IMR-90 (cell line): ENCODE measurements around the gene UBE2K. TPM values are rescaled to one million over a fixed set of nuclear protein-coding genes. Genes with fewer than 3 reads are reported as not detected.

Experiments used
- ATAC-seq: fragments of 200-7000 bp; cut with Tn5 transposase; 2 replicates; pipeline ENCODE4 v1.9.1; 2020; ENCODE audit warnings: low read depth, mild to moderate bottlenecking, moderate library complexity
- BruUV-seq: library from RNA; stranded (reverse); fragments of 400-500 nt; replicated peaks from 2 replicates; lab custom pipeline; 2021; lab: Mats Ljungman, UMichigan
- CTCF ChIA-PET: fragments of 300-600 bp; formaldehyde crosslinking; extraction: SDS; loops from one replicate; lab custom pipeline; 2021; ENCODE audit warnings: antibody characterized with exemption; lab: Yijun Ruan, JAX
- POLR2A ChIA-PET: fragments of 300-600 bp; sonication (Branson Sonifier 250); formaldehyde crosslinking; loops from one replicate; lab custom pipeline; 2022; ENCODE audit warnings: antibody characterized with exemption; ENCODE audit not compliant: unreplicated experiment; lab: Charles Lee
- DNase-seq: peaks from one replicate; pipeline ENCODE4 v3.0.0; 2013
- H2AFZ ChIP-seq: replicated peaks from 2 replicates; pipeline ENCODE3; 2013; ENCODE audit warnings: low read length, mild to moderate bottlenecking; ENCODE audit not compliant: poor library complexity
- H2AK5ac ChIP-seq: 2 replicates; pipeline ENCODE4 v1.6.1; 2013; ENCODE audit warnings: low read depth, low read length, inconsistent platforms
- H2AK9ac ChIP-seq: replicated peaks from 2 replicates; pipeline ENCODE3; 2013; ENCODE audit warnings: mild to moderate bottlenecking, low read depth, low read length, moderate library complexity; ENCODE audit not compliant: poor library complexity
- H2BK120ac ChIP-seq: 2 replicates; pipeline ENCODE4 v1.6.1; 2013; ENCODE audit warnings: low read depth, low read length, inconsistent platforms
- H2BK15ac ChIP-seq: 3 replicates; pipeline ENCODE4 v1.6.1; 2013; ENCODE audit warnings: low read depth, low read length, inconsistent platforms
- H2BK20ac ChIP-seq: 2 replicates; pipeline ENCODE4 v1.6.1; 2013; ENCODE audit warnings: low read depth, mild to moderate bottlenecking, inconsistent platforms, low read length, moderate library complexity
- H2BK5ac ChIP-seq: 2 replicates; pipeline ENCODE4 v1.6.1; 2013; ENCODE audit warnings: mild to moderate bottlenecking, low read depth, low read length, inconsistent platforms; ENCODE audit not compliant: poor library complexity, severe bottlenecking
- H3K14ac ChIP-seq: replicated peaks from 2 replicates; pipeline ENCODE4 v1.6.1; 2013; ENCODE audit warnings: low read depth, low read length, inconsistent platforms
- H3K18ac ChIP-seq: 2 replicates; pipeline ENCODE4 v1.6.1; 2013; ENCODE audit warnings: low read depth, low read length, control low read depth
- H3K23ac ChIP-seq: 2 replicates; pipeline ENCODE4 v1.6.1; 2013; ENCODE audit warnings: low read depth, low read length, inconsistent platforms
- H3K27ac ChIP-seq: 2 replicates; pipeline ENCODE4 v1.5.1; 2013; ENCODE audit warnings: mild to moderate bottlenecking, control low read depth, low read length; ENCODE audit not compliant: insufficient read depth
- H3K27me3 ChIP-seq: 2 replicates; pipeline ENCODE4 v1.6.1; 2013; ENCODE audit warnings: low read length; ENCODE audit not compliant: control insufficient read depth, insufficient read depth
- H3K36me3 ChIP-seq: 2 replicates; pipeline ENCODE4 v1.6.1; 2013; ENCODE audit warnings: low read length, mixed read lengths; ENCODE audit not compliant: control insufficient read depth, insufficient read depth
- H3K4ac ChIP-seq: 2 replicates; pipeline ENCODE4 v1.6.1; 2013; ENCODE audit warnings: low read depth, low read length, inconsistent platforms
- H3K4me1 ChIP-seq: 2 replicates; pipeline ENCODE4 v1.6.1; 2013; ENCODE audit warnings: low read length, mixed read lengths; ENCODE audit not compliant: control insufficient read depth, insufficient read depth
- H3K4me2 ChIP-seq: 2 replicates; pipeline ENCODE4 v1.6.1; 2013; ENCODE audit warnings: low read depth, mild to moderate bottlenecking, control low read depth, low read length, moderate library complexity
- H3K4me3 ChIP-seq: 2 replicates; pipeline ENCODE4 v1.5.1; 2013; ENCODE audit warnings: low read depth, mild to moderate bottlenecking, control low read depth, low read length, moderate library complexity; ENCODE audit not compliant: insufficient read depth
- H3K56ac ChIP-seq: 2 replicates; pipeline ENCODE4 v1.6.1; 2013; ENCODE audit warnings: low read length, inconsistent platforms; ENCODE audit not compliant: insufficient read depth; ENCODE audit errors: extremely low read depth
- H3K79me1 ChIP-seq, 2 experiments: 2 replicates each; pipeline ENCODE4 v1.6.1; 2013; ENCODE audit warnings: low read length in 2 of 2, inconsistent platforms in 1 of 2, low read depth in 1 of 2
- H3K9ac ChIP-seq: 2 replicates; pipeline ENCODE4 v1.6.1; 2013; ENCODE audit warnings: low read depth, low read length, control low read depth
- H3K9me1 ChIP-seq: 2 replicates; pipeline ENCODE4 v1.6.1; 2013; ENCODE audit warnings: low read length, inconsistent platforms; ENCODE audit not compliant: insufficient read depth
- H3K9me3 ChIP-seq: 2 replicates; pipeline ENCODE4 v1.6.1; 2013; ENCODE audit warnings: low read length; ENCODE audit not compliant: control insufficient read depth, insufficient read depth
- H4K20me1 ChIP-seq: 2 replicates; pipeline ENCODE4 v1.6.1; 2013; ENCODE audit warnings: low read length, inconsistent platforms; ENCODE audit not compliant: insufficient read depth
- H4K5ac ChIP-seq: 2 replicates; pipeline ENCODE4 v1.6.1; 2013; ENCODE audit warnings: mild to moderate bottlenecking, low read depth, low read length, control low read depth
- H4K8ac ChIP-seq, 2 experiments: 2 replicates each; pipeline ENCODE4 v1.6.1; 2013; ENCODE audit warnings: low read depth in 2 of 2, low read length in 2 of 2, control low read depth in 1 of 2, inconsistent platforms in 1 of 2
- H4K91ac ChIP-seq: 2 replicates; pipeline ENCODE4 v1.6.1; 2013; ENCODE audit warnings: low read depth, low read length, inconsistent platforms; ENCODE audit not compliant: insufficient read depth
- BHLHE40 ChIP-seq: fragments of 150-350 bp; IDR thresholded peaks from 2 replicates; pipeline ENCODE4 v1.6.1; 2016; ENCODE audit warnings: mild to moderate bottlenecking, low read depth, low read length
- CEBPB ChIP-seq: IDR thresholded peaks from 2 replicates; pipeline ENCODE4 v1.6.1; 2012; ENCODE audit warnings: low read depth, low read length, improper control_type of control experiment
- MAZ ChIP-seq: IDR thresholded peaks from 2 replicates; pipeline ENCODE4 v1.6.1; 2012; ENCODE audit warnings: low read depth, mild to moderate bottlenecking, low read length, improper control_type of control experiment, moderate library complexity, borderline replicate concordance
- MXI1 ChIP-seq: IDR thresholded peaks from 2 replicates; pipeline ENCODE4 v1.6.1; 2012; ENCODE audit warnings: low read depth, mild to moderate bottlenecking, low read length, moderate library complexity, borderline replicate concordance
- NFE2L2 ChIP-seq: fragments of 150-350 bp; IDR thresholded peaks from 2 replicates; pipeline ENCODE4 v1.6.1; 2016; ENCODE audit warnings: low read depth, mild to moderate bottlenecking, low read length
- POLR2A ChIP-seq: IDR thresholded peaks from 2 replicates; pipeline ENCODE4 v1.6.1; 2012; ENCODE audit warnings: mild to moderate bottlenecking, low read depth, low read length
- RAD21 ChIP-seq: IDR thresholded peaks from 2 replicates; pipeline ENCODE4 v1.6.1; 2012; ENCODE audit warnings: low read length, improper control_type of control experiment
- RCOR1 ChIP-seq: IDR thresholded peaks from 2 replicates; pipeline ENCODE4 v1.6.1; 2012; ENCODE audit warnings: mild to moderate bottlenecking, low read length, improper control_type of control experiment; ENCODE audit not compliant: insufficient replicate concordance
- RFX5 ChIP-seq: IDR thresholded peaks from 2 replicates; pipeline ENCODE4 v1.8.0; 2012; ENCODE audit warnings: low read depth, mild to moderate bottlenecking, low read length, moderate library complexity
- WGBS, 2 experiments: methylation state at CpG; one replicate each; pipeline versions ENCODE4 v1.1.5 to v1.1.7; 2013; ENCODE audit warnings: missing lambda C conversion rate in 2 of 2; ENCODE audit not compliant: insufficient read length in 1 of 2; ENCODE audit errors: extremely low coverage in 2 of 2; 5-methylcytosine and 5-hydroxymethylcytosine counted together
- dilution Hi-C: fragments of 300-500 bp; cut with HindIII; formaldehyde crosslinking; loops from one replicate; pipeline ENCODE4 v1.14.3; 2018; ENCODE audit warnings: low sequenced_read_pairs; ENCODE audit not compliant: unreplicated experiment
- in situ Hi-C: fragments of 300-500 bp; cut with MboI; formaldehyde crosslinking; loops from 3 replicates; pipeline ENCODE4 v1.14.3; 2019; ENCODE audit warnings: low sequenced_read_pairs, inconsistent platforms, mixed read lengths
- intact Hi-C: fragments of 100-400 bp; cut with micrococcal nuclease; formaldehyde crosslinking; loops from 2 replicates; pipeline ENCODE4 v1.10.0; 2022
- polyA plus RNA-seq, 3 experiments: library from polyadenylated mRNA; depleted of rRNA; stranded (reverse); fragments of >200 nt; gene quantifications; 2 replicates each; pipeline ENCODE4 v1.2.3, GENCODE V29; 2012; ENCODE audit warnings: low replicate concordance in 1 of 3
- total RNA-seq: library from RNA; depleted of rRNA; stranded (reverse); fragments of >200 nt; gene quantifications from 2 replicates; pipeline ENCODE4 v1.2.3, GENCODE V29; 2012
- TF ChIP-seq, protein P1 (sequence below): conservative IDR thresholded peaks from 2 replicates; pipeline ENCODE4 v1.5.1; 2012; ENCODE audit warnings: mild to moderate bottlenecking, low read depth, low read length, improper control_type of control experiment
- TF ChIP-seq, protein P2 (sequence below): fragments of 150-350 bp; IDR thresholded peaks from 2 replicates; pipeline ENCODE4 v1.6.1; 2017; ENCODE audit warnings: mild to moderate bottlenecking, antibody characterized with exemption, low read length, low read depth
- TF ChIP-seq, protein P3 (sequence below): fragments of 150-350 bp; IDR thresholded peaks from 2 replicates; pipeline ENCODE4 v1.6.1; 2016; ENCODE audit warnings: low read depth, mild to moderate bottlenecking, low read length, moderate library complexity, borderline replicate concordance

The UBE2K gene
- total and polyA plus RNA-seq, 2 of the 4 experiments (the other 2 are of a cell fraction) = 17.7 to 44.8 TPM

DNA sequence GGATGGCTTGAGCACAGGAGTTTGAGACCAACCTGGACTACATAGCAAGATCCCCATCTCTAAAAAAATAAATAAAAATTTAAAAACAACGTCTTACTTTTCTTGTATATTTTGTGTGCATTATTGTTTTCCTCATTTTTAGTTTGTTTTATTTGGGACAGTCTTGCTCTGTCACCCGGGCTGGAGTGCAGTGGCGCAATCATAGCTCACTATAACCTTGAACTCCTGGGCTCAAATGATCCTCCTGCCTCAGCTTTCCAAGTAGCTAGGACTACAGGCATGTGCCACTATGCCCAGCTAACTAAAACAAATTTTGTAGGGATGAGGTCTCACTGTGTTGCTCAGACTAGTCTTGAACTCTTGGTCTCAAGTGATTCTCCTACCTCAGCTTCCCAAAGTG is 49.7 kb upstream of the UBE2K start:
- H3K9ac ChIP-seq = no peak overlapping the region
- H4K91ac ChIP-seq = no peak overlapping the region
- no peak overlapping the region for H2BK5ac ChIP-seq
- no TSS peak for BruUV-seq
- H2BK120ac ChIP-seq = no peak overlapping the region
- H3K4ac ChIP-seq = no peak overlapping the region
- no peaks in the 10 kb centered on the region for H3K9me3 ChIP-seq
- H2AK9ac ChIP-seq = no peak overlapping the region
- H3K18ac ChIP-seq = no peak overlapping the region
- H4K5ac ChIP-seq = no peak overlapping the region
- no peaks in the 10 kb centered on the region for H3K27me3 ChIP-seq
- no peak overlapping the region for H3K56ac ChIP-seq
- no peak overlapping the region for H2BK15ac ChIP-seq
- no peaks in the 10 kb centered on the region for H3K9me1 ChIP-seq
- no peak overlapping the region for H3K4me2 ChIP-seq
- H3K79me1 ChIP-seq = no peaks in the 10 kb centered on the region
- no peaks in the 10 kb centered on the region for H3K4me1 ChIP-seq
- H3K4me3 ChIP-seq = no peak overlapping the region
- no peak overlapping the region for H2AK5ac ChIP-seq
- CTCF ChIA-PET = no interaction called here
- in situ Hi-C loops (no loop called here), dilution Hi-C loops (no loop called here), intact Hi-C loops (no loop called here)
- DNase-seq (no peak), ATAC-seq (no peak)
- no peak overlapping the region for H3K27ac ChIP-seq
- no peak overlapping the region for H2AFZ ChIP-seq
- no peaks in the 10 kb centered on the region for H4K20me1 ChIP-seq
- H3K36me3 ChIP-seq = no peaks in the 10 kb centered on the region
- POLR2A ChIA-PET = no interaction called here
- H4K8ac ChIP-seq = no peak overlapping the region
- no peak overlapping the region for H2BK20ac ChIP-seq
- no CpG with 5 or more reads among the region's 3 CpGs for WGBS, 2 experiments
- TF ChIP-seq RAD21 (no peak), RCOR1 (no peak), BHLHE40 (no peak), POLR2A (no peak), CEBPB (no peak), NFE2L2 (no peak), MXI1 (no peak), MAZ (no peak), RFX5 (no peak)
- TF ChIP-seq, protein P1, sequence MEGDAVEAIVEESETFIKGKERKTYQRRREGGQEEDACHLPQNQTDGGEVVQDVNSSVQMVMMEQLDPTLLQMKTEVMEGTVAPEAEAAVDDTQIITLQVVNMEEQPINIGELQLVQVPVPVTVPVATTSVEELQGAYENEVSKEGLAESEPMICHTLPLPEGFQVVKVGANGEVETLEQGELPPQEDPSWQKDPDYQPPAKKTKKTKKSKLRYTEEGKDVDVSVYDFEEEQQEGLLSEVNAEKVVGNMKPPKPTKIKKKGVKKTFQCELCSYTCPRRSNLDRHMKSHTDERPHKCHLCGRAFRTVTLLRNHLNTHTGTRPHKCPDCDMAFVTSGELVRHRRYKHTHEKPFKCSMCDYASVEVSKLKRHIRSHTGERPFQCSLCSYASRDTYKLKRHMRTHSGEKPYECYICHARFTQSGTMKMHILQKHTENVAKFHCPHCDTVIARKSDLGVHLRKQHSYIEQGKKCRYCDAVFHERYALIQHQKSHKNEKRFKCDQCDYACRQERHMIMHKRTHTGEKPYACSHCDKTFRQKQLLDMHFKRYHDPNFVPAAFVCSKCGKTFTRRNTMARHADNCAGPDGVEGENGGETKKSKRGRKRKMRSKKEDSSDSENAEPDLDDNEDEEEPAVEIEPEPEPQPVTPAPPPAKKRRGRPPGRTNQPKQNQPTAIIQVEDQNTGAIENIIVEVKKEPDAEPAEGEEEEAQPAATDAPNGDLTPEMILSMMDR = no peak
- TF ChIP-seq, protein P2, sequence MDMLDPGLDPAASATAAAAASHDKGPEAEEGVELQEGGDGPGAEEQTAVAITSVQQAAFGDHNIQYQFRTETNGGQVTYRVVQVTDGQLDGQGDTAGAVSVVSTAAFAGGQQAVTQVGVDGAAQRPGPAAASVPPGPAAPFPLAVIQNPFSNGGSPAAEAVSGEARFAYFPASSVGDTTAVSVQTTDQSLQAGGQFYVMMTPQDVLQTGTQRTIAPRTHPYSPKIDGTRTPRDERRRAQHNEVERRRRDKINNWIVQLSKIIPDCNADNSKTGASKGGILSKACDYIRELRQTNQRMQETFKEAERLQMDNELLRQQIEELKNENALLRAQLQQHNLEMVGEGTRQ = no peak
- TF ChIP-seq, protein P3, sequence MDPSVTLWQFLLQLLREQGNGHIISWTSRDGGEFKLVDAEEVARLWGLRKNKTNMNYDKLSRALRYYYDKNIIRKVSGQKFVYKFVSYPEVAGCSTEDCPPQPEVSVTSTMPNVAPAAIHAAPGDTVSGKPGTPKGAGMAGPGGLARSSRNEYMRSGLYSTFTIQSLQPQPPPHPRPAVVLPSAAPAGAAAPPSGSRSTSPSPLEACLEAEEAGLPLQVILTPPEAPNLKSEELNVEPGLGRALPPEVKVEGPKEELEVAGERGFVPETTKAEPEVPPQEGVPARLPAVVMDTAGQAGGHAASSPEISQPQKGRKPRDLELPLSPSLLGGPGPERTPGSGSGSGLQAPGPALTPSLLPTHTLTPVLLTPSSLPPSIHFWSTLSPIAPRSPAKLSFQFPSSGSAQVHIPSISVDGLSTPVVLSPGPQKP = no peak
- H3K14ac ChIP-seq = no peak overlapping the region
- no peak overlapping the region for H3K23ac ChIP-seq
